ENCODE measurements around the gene MPRIP. TPM values are rescaled to one million over a fixed set of nuclear protein-coding genes. Genes with fewer than 3 reads are reported as not detected.

Gene MPRIP
- total RNA-seq, 1 experiment from 2014 or later = 258 TPM

DNA sequence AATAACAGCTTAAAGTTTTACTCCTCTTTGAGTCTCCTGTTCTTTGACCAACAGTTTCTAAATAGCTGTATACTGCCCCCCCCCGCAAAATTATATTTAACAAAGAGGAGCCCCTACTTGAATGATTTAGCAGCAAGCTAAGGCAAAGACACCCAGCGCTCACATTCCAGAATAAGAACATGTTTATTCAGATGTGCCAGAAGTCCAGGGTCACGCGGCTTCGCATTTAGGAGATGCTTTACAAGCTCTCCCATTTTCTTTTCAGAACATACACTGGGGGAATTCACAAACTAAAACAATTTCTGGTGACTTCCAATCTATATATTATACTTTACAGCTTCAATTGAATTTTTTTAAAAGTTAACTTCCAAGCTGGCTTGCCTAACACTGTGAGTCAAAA lies 158.6 kb downstream of the MPRIP start:
- Histone ChIP-seq H3K9me3 (ENCODE audit: control insufficient read depth in 1 of 2, insufficient read depth in 1 of 2, low read depth in 1 of 2, low read length in 2 of 2) (no peaks in the 10 kb centered on the region), H3K9ac (ENCODE audit: low read length) (no peak overlapping the region), H3K4me2 (ENCODE audit: low read length) (no peak overlapping the region), H3K79me2 (ENCODE audit: insufficient read depth, low read length) (peaks cover 30% of the 10 kb centered on the region), H3K4me3 (replicated peaks in 1 of 2; ENCODE audit: low read depth in 1 of 2, low read length in 2 of 2) (no peak overlapping the region), H4K20me1 (ENCODE audit: insufficient read depth) (no peaks in the 10 kb centered on the region), H3K36me3 (ENCODE audit: control insufficient read depth in 1 of 2, insufficient read depth in 2 of 2, low read length in 2 of 2) (peaks cover 6 to 28% of the 10 kb centered on the region in 2 experiments), H2AFZ (ENCODE audit: low read depth, low read length, poor library complexity, severe bottlenecking) (no peak overlapping the region), H3K27ac (ENCODE audit: low read depth, low read length) (no peak overlapping the region), H3K4me1 (ENCODE audit: control insufficient read depth in 1 of 2, insufficient read depth in 2 of 2, low read length in 2 of 2) (peaks cover 7 to 19% of the 10 kb centered on the region in 2 experiments), H3K9me2 (ENCODE audit: insufficient read depth) (no peaks in the 10 kb centered on the region), H3K27me3 (ENCODE audit: insufficient read depth, low read length) (no peaks in the 10 kb centered on the region)
- no peak for ATAC-seq
- no TSS peak for BruUV-seq (replicated peaks)
- TF ChIP-seq CEBPB (IDR thresholded peaks at IDR 0.05; ENCODE audit: low read depth) (no peak), POLR2AphosphoS5 (IDR thresholded peaks at IDR 0.05; ENCODE audit: low read depth, low read length) (no peak), SRF (IDR thresholded peaks at IDR 0.05; ENCODE audit: low read depth) (no peak), RAD21 (IDR thresholded peaks at IDR 0.05; ENCODE audit: low read depth) (no peak), JUND (IDR thresholded peaks at IDR 0.05) (no peak), CBX3 (IDR thresholded peaks at IDR 0.05; ENCODE audit: low read depth) (no peak), TCF7L2 (IDR thresholded peaks at IDR 0.05; ENCODE audit: borderline replicate concordance, extremely low read depth, insufficient read depth, insufficient read length) (no peak), EZH2 (IDR thresholded peaks at IDR 0.05) (no peak), SP1 (IDR thresholded peaks at IDR 0.05; ENCODE audit: low read depth) (no peak), EGR1 (IDR thresholded peaks at IDR 0.05; ENCODE audit: low read depth) (no peak), ZNF274 (IDR thresholded peaks at IDR 0.05; ENCODE audit: low read depth, low read length) (no peak), ELF1 (IDR thresholded peaks at IDR 0.05; ENCODE audit: borderline replicate concordance, low read depth) (no peak), YY1 (IDR thresholded peaks at IDR 0.05; ENCODE audit: extremely low read depth, insufficient replicate concordance, low read depth, low read length) (no peak), FOSL1 (IDR thresholded peaks at IDR 0.05; ENCODE audit: low read depth) (no peak), SIN3A (IDR thresholded peaks at IDR 0.05; ENCODE audit: low read depth) (no peak)
- TF ChIP-seq, protein P1, sequence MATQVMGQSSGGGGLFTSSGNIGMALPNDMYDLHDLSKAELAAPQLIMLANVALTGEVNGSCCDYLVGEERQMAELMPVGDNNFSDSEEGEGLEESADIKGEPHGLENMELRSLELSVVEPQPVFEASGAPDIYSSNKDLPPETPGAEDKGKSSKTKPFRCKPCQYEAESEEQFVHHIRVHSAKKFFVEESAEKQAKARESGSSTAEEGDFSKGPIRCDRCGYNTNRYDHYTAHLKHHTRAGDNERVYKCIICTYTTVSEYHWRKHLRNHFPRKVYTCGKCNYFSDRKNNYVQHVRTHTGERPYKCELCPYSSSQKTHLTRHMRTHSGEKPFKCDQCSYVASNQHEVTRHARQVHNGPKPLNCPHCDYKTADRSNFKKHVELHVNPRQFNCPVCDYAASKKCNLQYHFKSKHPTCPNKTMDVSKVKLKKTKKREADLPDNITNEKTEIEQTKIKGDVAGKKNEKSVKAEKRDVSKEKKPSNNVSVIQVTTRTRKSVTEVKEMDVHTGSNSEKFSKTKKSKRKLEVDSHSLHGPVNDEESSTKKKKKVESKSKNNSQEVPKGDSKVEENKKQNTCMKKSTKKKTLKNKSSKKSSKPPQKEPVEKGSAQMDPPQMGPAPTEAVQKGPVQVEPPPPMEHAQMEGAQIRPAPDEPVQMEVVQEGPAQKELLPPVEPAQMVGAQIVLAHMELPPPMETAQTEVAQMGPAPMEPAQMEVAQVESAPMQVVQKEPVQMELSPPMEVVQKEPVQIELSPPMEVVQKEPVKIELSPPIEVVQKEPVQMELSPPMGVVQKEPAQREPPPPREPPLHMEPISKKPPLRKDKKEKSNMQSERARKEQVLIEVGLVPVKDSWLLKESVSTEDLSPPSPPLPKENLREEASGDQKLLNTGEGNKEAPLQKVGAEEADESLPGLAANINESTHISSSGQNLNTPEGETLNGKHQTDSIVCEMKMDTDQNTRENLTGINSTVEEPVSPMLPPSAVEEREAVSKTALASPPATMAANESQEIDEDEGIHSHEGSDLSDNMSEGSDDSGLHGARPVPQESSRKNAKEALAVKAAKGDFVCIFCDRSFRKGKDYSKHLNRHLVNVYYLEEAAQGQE (IDR thresholded peaks at IDR 0.05; ENCODE audit: low read depth) = no peak
- TF ChIP-seq, protein P2, sequence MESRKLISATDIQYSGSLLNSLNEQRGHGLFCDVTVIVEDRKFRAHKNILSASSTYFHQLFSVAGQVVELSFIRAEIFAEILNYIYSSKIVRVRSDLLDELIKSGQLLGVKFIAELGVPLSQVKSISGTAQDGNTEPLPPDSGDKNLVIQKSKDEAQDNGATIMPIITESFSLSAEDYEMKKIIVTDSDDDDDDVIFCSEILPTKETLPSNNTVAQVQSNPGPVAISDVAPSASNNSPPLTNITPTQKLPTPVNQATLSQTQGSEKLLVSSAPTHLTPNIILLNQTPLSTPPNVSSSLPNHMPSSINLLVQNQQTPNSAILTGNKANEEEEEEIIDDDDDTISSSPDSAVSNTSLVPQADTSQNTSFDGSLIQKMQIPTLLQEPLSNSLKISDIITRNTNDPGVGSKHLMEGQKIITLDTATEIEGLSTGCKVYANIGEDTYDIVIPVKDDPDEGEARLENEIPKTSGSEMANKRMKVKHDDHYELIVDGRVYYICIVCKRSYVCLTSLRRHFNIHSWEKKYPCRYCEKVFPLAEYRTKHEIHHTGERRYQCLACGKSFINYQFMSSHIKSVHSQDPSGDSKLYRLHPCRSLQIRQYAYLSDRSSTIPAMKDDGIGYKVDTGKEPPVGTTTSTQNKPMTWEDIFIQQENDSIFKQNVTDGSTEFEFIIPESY (IDR thresholded peaks at IDR 0.05; ENCODE audit: extremely low read depth, insufficient replicate concordance, low read length) = no peak
- TF ChIP-seq, protein P3, sequence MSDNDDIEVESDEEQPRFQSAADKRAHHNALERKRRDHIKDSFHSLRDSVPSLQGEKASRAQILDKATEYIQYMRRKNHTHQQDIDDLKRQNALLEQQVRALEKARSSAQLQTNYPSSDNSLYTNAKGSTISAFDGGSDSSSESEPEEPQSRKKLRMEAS (IDR thresholded peaks at IDR 0.05) = no peak
- DNase-seq (ENCODE audit: low read depth, low spot score) = no peak
- intact Hi-C loops (cut with micrococcal nuclease) = no loop called here
- ChIA-PET POLR2A (no interaction called here), RAD21 (ENCODE audit: low non-redundant PET in 1 of 2, low total read pairs in 2 of 2, uncharacterized antibody in 2 of 2, unreplicated experiment in 2 of 2) (no interaction called here), CTCF (no interaction called here)
